Endothelial cell of umbilical vein (primary cell): Measurements from ENCODE around the gene OR10A3. TPM values are rescaled to one million over a fixed set of nuclear protein-coding genes. Genes with fewer than 3 reads are reported as not detected.
A peak's percentile ranks its signal among the peaks of the same experiment; 100 is the strongest.

Experiments used
- BruUV-seq: library from RNA; stranded (reverse); fragments of 400-500 nt; replicated peaks from 2 replicates; lab custom pipeline; 2021; lab: Mats Ljungman, UMichigan
- CTCF ChIA-PET: fragments of 300-600, 350-600 bp; sonication (Branson Sonifier 250); formaldehyde crosslinking; loops from one replicate; lab custom pipeline; 2021; ENCODE audit warnings: antibody characterized with exemption, inconsistent platforms; lab: Charles Lee
- POLR2A ChIA-PET: fragments of 300-600, 350-600 bp; sonication (Branson Sonifier 250); formaldehyde crosslinking; loops from one replicate; lab custom pipeline; 2021; ENCODE audit warnings: antibody characterized with exemption, inconsistent platforms; lab: Charles Lee
- DNase-seq: peaks from one replicate; pipeline ENCODE4 v3.0.0-alpha.2; 2011; ENCODE audit warnings: low read depth, low spot score
- FAIRE-seq: peaks from 2 replicates; lab custom pipeline; 2011; peaks lifted over from hg19 to GRCh38; lab: Jason Lieb, UNC
- H2AFZ ChIP-seq: 2 replicates; pipeline ENCODE4 v1.6.0; 2012; ENCODE audit warnings: low read depth, low read length, control low read depth, inconsistent platforms
- H3K27ac ChIP-seq: 2 replicates; pipeline ENCODE4 v1.5.1; 2011; ENCODE audit warnings: low read depth, mild to moderate bottlenecking, control low read depth, low read length, moderate library complexity; ENCODE audit not compliant: insufficient read depth
- H3K27me3 ChIP-seq, 2 experiments: 2 replicates each; pipeline versions ENCODE4 v1.6.0 to v1.6.1; 2011; ENCODE audit warnings: low read length in 2 of 2, mixed read lengths in 1 of 2; ENCODE audit not compliant: control insufficient read depth in 2 of 2, insufficient read depth in 2 of 2
- H3K36me3 ChIP-seq, 2 experiments: 2 replicates in 1 of 2; 3 replicates in 1 of 2; pipeline ENCODE4 v1.5.1; 2011; ENCODE audit warnings: low read length in 2 of 2, mild to moderate bottlenecking in 1 of 2, moderate library complexity in 1 of 2; ENCODE audit not compliant: control insufficient read depth in 2 of 2, insufficient read depth in 2 of 2; ENCODE audit errors: extremely low read depth in 1 of 2
- H3K4me1 ChIP-seq: 3 replicates; pipeline ENCODE4 v1.5.1; 2011; ENCODE audit warnings: mild to moderate bottlenecking, low read length; ENCODE audit not compliant: control insufficient read depth, insufficient read depth; ENCODE audit errors: extremely low read depth
- H3K4me2 ChIP-seq: 2 replicates; pipeline ENCODE4 v1.6.1; 2011; ENCODE audit warnings: low read length, control low read depth, mixed read lengths; ENCODE audit not compliant: insufficient read depth
- H3K4me3 ChIP-seq, 3 experiments: fragments of 200-600 bp in 1 of 3; sonication (generic), shearing (Covaris generic) in 1 of 3; replicated peaks in 1 of 3; 2 replicates each; pipeline ENCODE4 v1.5.1; 2011 to 2016; ENCODE audit warnings: control low read depth in 3 of 3, low read length in 3 of 3, mild to moderate bottlenecking in 2 of 3, inconsistent platforms in 1 of 3, low read depth in 1 of 3, moderate library complexity in 1 of 3; ENCODE audit not compliant: insufficient read depth in 1 of 3
- H3K79me2 ChIP-seq: 2 replicates; pipeline ENCODE4 v1.6.0; 2012; ENCODE audit warnings: low read length, inconsistent platforms; ENCODE audit not compliant: control insufficient read depth, insufficient read depth
- H3K9ac ChIP-seq: replicated peaks from 2 replicates; pipeline ENCODE3; 2011; ENCODE audit warnings: low read length, control low read depth; ENCODE audit not compliant: insufficient read depth; ENCODE audit errors: extremely low read depth
- H3K9me1 ChIP-seq: replicated peaks from 3 replicates; pipeline ENCODE4 v1.6.0; 2011; ENCODE audit warnings: mild to moderate bottlenecking, low read length; ENCODE audit not compliant: control insufficient read depth, insufficient read depth; ENCODE audit errors: extremely low read depth
- H3K9me3 ChIP-seq: replicated peaks from 2 replicates; pipeline ENCODE4 v1.5.1; 2012; ENCODE audit warnings: low read length, inconsistent platforms; ENCODE audit not compliant: control insufficient read depth, insufficient read depth
- H4K20me1 ChIP-seq: replicated peaks from 2 replicates; pipeline ENCODE3; 2011; ENCODE audit warnings: mild to moderate bottlenecking, low read length; ENCODE audit not compliant: control insufficient read depth, insufficient read depth; ENCODE audit errors: extremely low read depth
- EZH2 ChIP-seq: IDR thresholded peaks from 2 replicates; pipeline ENCODE4 v1.6.1; 2012; ENCODE audit warnings: borderline replicate concordance, low read depth, mild to moderate bottlenecking, moderate library complexity, low read length, inconsistent platforms; ENCODE audit not compliant: severe bottlenecking
- FOS ChIP-seq: IDR thresholded peaks from 2 replicates; pipeline ENCODE4 v1.6.1; 2011; ENCODE audit warnings: mild to moderate bottlenecking, low read length, moderate library complexity, borderline replicate concordance; ENCODE audit not compliant: insufficient read depth
- GATA2 ChIP-seq: IDR thresholded peaks from 2 replicates; pipeline ENCODE4 v1.7.0; 2011; ENCODE audit warnings: low read depth, mild to moderate bottlenecking, moderate library complexity, mixed read lengths, low read length; ENCODE audit not compliant: insufficient read length, insufficient read depth
- JUN ChIP-seq: IDR thresholded peaks from 2 replicates; pipeline ENCODE4 v1.6.1; 2011; ENCODE audit warnings: borderline replicate concordance, low read depth; ENCODE audit not compliant: insufficient read length, insufficient read depth
- dilution Hi-C: fragments of 300-500 bp; cut with MboI; formaldehyde crosslinking; loops from one replicate; pipeline ENCODE4 v1.15.0; 2019; ENCODE audit warnings: low sequenced_read_pairs; ENCODE audit not compliant: extremely low pct_ligation_motif_present
- intact Hi-C: fragments of 100-400 bp; cut with micrococcal nuclease; formaldehyde crosslinking; loops from one replicate; pipeline ENCODE4 v1.10.0; 2022
- polyA plus RNA-seq, 4 experiments: library from polyadenylated mRNA; depleted of rRNA in 3 of 4; stranded (reverse) in 3 of 4; unstranded in 1 of 4; fragments of >200 nt; gene quantifications; 2 replicates each; pipeline versions ENCODE4 v1.2.1 to v1.2.3, GENCODE V29; 2011 to 2012; ENCODE audit warnings: missing spikeins in 1 of 4
- total RNA-seq: library from RNA; stranded (reverse); gene quantifications from 2 replicates; pipeline ENCODE4 v1.2.3, GENCODE V29; 2021
- TF ChIP-seq, protein P1 (sequence below): IDR thresholded peaks from 2 replicates; pipeline ENCODE4 v1.6.1; 2011; ENCODE audit not compliant: insufficient read depth, insufficient read length
- TF ChIP-seq, protein P2 (sequence below), 2 donors: IDR thresholded peaks; 1 replicate in 1 of 2; 2 replicates in 1 of 2; pipeline ENCODE4 v1.5.1; 2011; ENCODE audit warnings: low read length in 2 of 2, mild to moderate bottlenecking in 2 of 2, moderate library complexity in 2 of 2, control low read depth in 1 of 2, inconsistent platforms in 1 of 2, low read depth in 1 of 2; ENCODE audit not compliant: insufficient read depth in 1 of 2; ENCODE audit errors: extremely low read depth in 1 of 2

Gene OR10A3
- total and polyA plus RNA-seq, 2 donors (not counting 3 experiments of a cell fraction or from before 2014, with no cell fraction given): not detected

DNA sequence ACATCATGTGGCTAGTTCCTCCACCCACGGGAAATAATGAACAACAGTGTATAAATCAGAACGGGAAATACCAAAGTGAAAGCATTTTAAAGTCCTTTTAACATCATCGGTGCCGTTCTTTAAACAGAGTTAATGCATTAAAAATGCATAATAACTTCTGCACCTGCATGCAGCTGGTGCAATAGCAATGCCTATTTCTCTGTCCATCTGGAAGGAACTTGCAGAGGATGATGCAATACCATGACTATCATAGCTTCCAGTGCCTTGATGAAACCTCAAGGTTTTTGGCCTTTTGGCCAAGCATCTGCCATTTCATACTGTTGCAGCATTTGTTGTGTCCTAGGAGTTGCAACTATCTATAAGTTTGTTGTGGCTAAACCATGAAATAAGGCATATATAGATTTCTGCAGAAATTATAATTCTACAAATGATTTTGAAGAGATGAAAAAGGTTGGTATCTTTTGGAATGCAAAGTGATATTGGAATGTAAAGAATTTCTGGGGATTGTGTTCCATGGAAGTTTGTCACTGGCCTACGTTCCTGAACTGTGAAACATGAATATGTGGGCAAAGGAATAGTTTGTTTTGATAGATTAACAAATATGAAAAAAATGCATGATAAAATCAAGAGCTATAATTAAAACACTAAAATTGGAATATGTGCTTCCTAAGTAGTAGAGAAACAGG lies 35.9 kb upstream of the OR10A3 start:
- Histone ChIP-seq H3K9me3 (no peaks in the 10 kb centered on the region), H3K9me1 (no peaks in the 10 kb centered on the region), H3K36me3 (no peaks in the 10 kb centered on the region), H2AFZ (peak overlapping the region; percentile 23), H3K4me1 (peaks cover 30% of the 10 kb centered on the region), H3K9ac (peak overlapping the region; percentile 46), H3K4me3 (peak overlapping the region in 2 of 3 experiments; percentile 18 to 53), H3K27ac (peak overlapping the region; percentile 80), H4K20me1 (no peaks in the 10 kb centered on the region), H3K79me2 (no peaks in the 10 kb centered on the region), H3K4me2 (peak overlapping the region; percentile 90), H3K27me3 (no peaks in the 10 kb centered on the region)
- TF ChIP-seq GATA2: peak; percentile 85
- TF ChIP-seq, protein P1, sequence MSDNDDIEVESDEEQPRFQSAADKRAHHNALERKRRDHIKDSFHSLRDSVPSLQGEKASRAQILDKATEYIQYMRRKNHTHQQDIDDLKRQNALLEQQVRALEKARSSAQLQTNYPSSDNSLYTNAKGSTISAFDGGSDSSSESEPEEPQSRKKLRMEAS: no peak
- TF ChIP-seq EZH2: no peak
- peak; percentile 66 for TF ChIP-seq JUN
- TF ChIP-seq, protein P2, sequence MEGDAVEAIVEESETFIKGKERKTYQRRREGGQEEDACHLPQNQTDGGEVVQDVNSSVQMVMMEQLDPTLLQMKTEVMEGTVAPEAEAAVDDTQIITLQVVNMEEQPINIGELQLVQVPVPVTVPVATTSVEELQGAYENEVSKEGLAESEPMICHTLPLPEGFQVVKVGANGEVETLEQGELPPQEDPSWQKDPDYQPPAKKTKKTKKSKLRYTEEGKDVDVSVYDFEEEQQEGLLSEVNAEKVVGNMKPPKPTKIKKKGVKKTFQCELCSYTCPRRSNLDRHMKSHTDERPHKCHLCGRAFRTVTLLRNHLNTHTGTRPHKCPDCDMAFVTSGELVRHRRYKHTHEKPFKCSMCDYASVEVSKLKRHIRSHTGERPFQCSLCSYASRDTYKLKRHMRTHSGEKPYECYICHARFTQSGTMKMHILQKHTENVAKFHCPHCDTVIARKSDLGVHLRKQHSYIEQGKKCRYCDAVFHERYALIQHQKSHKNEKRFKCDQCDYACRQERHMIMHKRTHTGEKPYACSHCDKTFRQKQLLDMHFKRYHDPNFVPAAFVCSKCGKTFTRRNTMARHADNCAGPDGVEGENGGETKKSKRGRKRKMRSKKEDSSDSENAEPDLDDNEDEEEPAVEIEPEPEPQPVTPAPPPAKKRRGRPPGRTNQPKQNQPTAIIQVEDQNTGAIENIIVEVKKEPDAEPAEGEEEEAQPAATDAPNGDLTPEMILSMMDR (IDR thresholded peaks at IDR 0.05; ENCODE audit: extremely low read depth in 1 of 2, insufficient read depth in 1 of 2, low read depth in 1 of 2, low read length in 2 of 2): no peak
- TF ChIP-seq FOS: peak; percentile 26
- CTCF ChIA-PET: interaction anchor here (0.6 to 4.9 kb wide), 9 partner anchors 9 to 122 kb away, joined by 3 to 59 read pairs (median 4); partner anchors contain the start of gene EIF3F
- intact Hi-C loops (loop anchor here (1.0 to 5.0 kb wide), 5 partner anchors 10 to 920 kb away; partner anchors contain the start of gene EIF3F), dilution Hi-C loops (no loop called here)
- peak; percentile 84 for DNase-seq
- BruUV-seq: no TSS peak
- peak; percentile 71 for FAIRE-seq
- POLR2A ChIA-PET: interaction anchor here (1.0 kb wide), 1 partner anchor 10 kb away, joined by 3 read pairs; the partner anchor contains the start of gene EIF3F
